Neural crest cell (in vitro differentiated cells): ENCODE results near the gene ARMCX2. TPM values are rescaled to one million over a fixed set of nuclear protein-coding genes. Genes with fewer than 3 reads are reported as not detected.

Experiments
- DNase-seq: peaks from one replicate; pipeline ENCODE4 v3.0.0; 2021; ENCODE audit warnings: low read depth, mixed read lengths, low spot score
- H3K27ac Mint-ChIP-seq: one replicate; pipeline ENCODE4 v1.8.0; 2021; ENCODE audit warnings: mild to moderate bottlenecking, mixed read lengths; ENCODE audit not compliant: unreplicated experiment
- H3K27me3 Mint-ChIP-seq: 2 replicates; pipeline ENCODE4 v1.8.0; 2021; ENCODE audit warnings: low read depth, mild to moderate bottlenecking, mixed read lengths
- H3K36me3 Mint-ChIP-seq: 2 replicates; pipeline ENCODE4 v1.8.0; 2021; ENCODE audit warnings: low read depth, mild to moderate bottlenecking, mixed read lengths
- H3K4me1 Mint-ChIP-seq: 2 replicates; pipeline ENCODE4 v1.8.0; 2021; ENCODE audit warnings: mixed read lengths
- H3K4me3 Mint-ChIP-seq: one replicate; pipeline ENCODE4 v1.8.0; 2021; ENCODE audit warnings: mild to moderate bottlenecking, mixed read lengths
- H3K9me3 Mint-ChIP-seq: 2 replicates; pipeline ENCODE4 v1.8.0; 2021; ENCODE audit warnings: mixed read lengths
- total RNA-seq: library from RNA; stranded (reverse); gene quantifications from 2 replicates; pipeline ENCODE4 v1.2.1, GENCODE V29; 2021
- TF ChIP-seq, protein P1 (sequence below): fragments of 200-600 bp; sonication (generic); conservative IDR thresholded peaks from 2 replicates; pipeline ENCODE4 v1.5.0; 2021; ENCODE audit warnings: antibody characterized with exemption, mild to moderate bottlenecking

ARMCX2 gene
- total RNA-seq, 1 donor from 2014 or later: 79.9 TPM

GRCh38 chrX:101686574-101686973 is 26.9 kb upstream of the ARMCX2 start:
- no peaks in the 10 kb centered on the region for H3K36me3 Mint-ChIP-seq
- peaks cover 3% of the 10 kb centered on the region for H3K4me1 Mint-ChIP-seq
- no peak overlapping the region for H3K4me3 Mint-ChIP-seq
- H3K27ac Mint-ChIP-seq: no peak overlapping the region
- H3K9me3 Mint-ChIP-seq: peaks cover 4% of the 10 kb centered on the region
- no peaks in the 10 kb centered on the region for H3K27me3 Mint-ChIP-seq
- TF ChIP-seq, protein P1, sequence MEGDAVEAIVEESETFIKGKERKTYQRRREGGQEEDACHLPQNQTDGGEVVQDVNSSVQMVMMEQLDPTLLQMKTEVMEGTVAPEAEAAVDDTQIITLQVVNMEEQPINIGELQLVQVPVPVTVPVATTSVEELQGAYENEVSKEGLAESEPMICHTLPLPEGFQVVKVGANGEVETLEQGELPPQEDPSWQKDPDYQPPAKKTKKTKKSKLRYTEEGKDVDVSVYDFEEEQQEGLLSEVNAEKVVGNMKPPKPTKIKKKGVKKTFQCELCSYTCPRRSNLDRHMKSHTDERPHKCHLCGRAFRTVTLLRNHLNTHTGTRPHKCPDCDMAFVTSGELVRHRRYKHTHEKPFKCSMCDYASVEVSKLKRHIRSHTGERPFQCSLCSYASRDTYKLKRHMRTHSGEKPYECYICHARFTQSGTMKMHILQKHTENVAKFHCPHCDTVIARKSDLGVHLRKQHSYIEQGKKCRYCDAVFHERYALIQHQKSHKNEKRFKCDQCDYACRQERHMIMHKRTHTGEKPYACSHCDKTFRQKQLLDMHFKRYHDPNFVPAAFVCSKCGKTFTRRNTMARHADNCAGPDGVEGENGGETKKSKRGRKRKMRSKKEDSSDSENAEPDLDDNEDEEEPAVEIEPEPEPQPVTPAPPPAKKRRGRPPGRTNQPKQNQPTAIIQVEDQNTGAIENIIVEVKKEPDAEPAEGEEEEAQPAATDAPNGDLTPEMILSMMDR: no peak
- no peak for DNase-seq

DNA sequence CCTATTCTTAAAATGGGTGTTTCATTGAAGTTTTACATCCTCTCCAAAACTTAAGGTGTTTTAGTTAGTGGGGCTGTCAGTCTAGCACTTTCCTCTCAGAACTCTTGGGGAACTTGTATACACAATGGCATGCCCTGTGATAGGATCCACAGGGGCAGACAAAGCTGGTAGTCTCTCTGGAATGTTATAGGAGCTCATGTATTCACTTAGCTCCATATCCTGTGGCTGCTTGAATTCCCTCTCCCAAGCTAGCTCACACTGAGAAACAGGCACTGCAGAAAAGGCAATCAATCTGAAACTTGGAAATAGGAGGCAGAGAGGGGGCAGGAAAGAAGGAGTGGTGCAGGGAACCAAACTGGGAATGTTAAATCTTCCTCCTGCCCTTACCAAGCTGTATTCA is 26.3 kb upstream of the ARMCX2 start:
- peaks cover 3% of the 10 kb centered on the region for H3K4me1 Mint-ChIP-seq
- TF ChIP-seq, protein P1: no peak
- H3K27me3 Mint-ChIP-seq: no peaks in the 10 kb centered on the region
- H3K4me3 Mint-ChIP-seq: no peak overlapping the region
- H3K36me3 Mint-ChIP-seq: no peaks in the 10 kb centered on the region
- no peak for DNase-seq
- no peak overlapping the region for H3K27ac Mint-ChIP-seq
- H3K9me3 Mint-ChIP-seq: peaks cover 4% of the 10 kb centered on the region

DNA sequence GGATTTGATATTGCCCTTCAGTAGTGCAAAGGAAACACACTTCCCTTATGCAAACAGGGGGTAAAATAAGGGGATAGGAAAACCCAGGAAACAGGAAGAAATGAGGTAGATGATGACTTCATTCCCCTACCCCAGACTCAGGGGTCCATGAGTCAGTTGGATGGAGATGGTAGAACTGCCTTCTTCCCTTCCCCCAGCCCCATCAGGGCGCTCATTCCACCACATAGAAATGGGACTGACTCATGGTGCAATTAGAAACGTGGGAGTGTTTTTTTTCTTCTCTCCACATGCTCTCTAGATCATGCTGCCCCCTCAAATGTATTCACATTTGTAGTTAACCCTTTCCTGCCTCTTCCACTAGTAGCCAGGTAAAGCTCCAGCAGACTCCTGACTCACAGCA is 23.1 kb upstream of the ARMCX2 start:
- Mint-ChIP-seq H3K9me3 (peaks cover 10% of the 10 kb centered on the region), H3K36me3 (no peaks in the 10 kb centered on the region), H3K4me1 (peaks cover 7% of the 10 kb centered on the region), H3K4me3 (no peak overlapping the region), H3K27me3 (no peaks in the 10 kb centered on the region), H3K27ac (no peak overlapping the region)
- no peak for DNase-seq
- TF ChIP-seq, protein P1: no peak

DNA sequence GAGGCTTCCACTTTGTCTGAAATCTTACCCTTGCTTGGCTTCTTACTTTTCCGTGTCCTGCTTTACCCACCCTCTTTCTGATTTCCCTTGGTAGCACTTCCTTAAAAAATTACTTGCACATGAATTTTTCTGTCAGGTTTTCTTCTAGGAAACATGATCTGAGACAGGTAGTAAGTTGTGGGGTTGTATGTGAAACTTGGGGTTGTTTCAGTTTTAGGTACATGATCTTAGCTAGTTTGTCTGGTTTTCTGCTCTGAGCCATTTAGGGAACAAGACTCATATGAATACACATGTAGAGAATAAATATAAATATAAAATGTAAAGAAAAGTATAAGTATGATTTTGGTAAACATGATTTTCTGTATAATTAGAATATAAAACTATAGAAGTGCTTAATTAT is 17.4 kb upstream of the ARMCX2 start:
- peaks cover 12% of the 10 kb centered on the region for H3K9me3 Mint-ChIP-seq
- no peak overlapping the region for H3K4me3 Mint-ChIP-seq
- H3K4me1 Mint-ChIP-seq: peaks cover 4% of the 10 kb centered on the region
- TF ChIP-seq, protein P1: no peak
- no peak overlapping the region for H3K27ac Mint-ChIP-seq
- H3K27me3 Mint-ChIP-seq: no peaks in the 10 kb centered on the region
- no peak for DNase-seq
- H3K36me3 Mint-ChIP-seq: no peaks in the 10 kb centered on the region

GRCh38 chrX:101676571-101676970 is 16.9 kb upstream of the ARMCX2 start:
- no peaks in the 10 kb centered on the region for H3K27me3 Mint-ChIP-seq
- no peak overlapping the region for H3K27ac Mint-ChIP-seq
- H3K9me3 Mint-ChIP-seq: peaks cover 12% of the 10 kb centered on the region
- H3K4me1 Mint-ChIP-seq: peaks cover 4% of the 10 kb centered on the region
- DNase-seq: no peak
- H3K36me3 Mint-ChIP-seq: no peaks in the 10 kb centered on the region
- TF ChIP-seq, protein P1: no peak
- H3K4me3 Mint-ChIP-seq: no peak overlapping the region

GRCh38 chrX:101668143-101668542 is 8.5 kb upstream of the ARMCX2 start:
- Mint-ChIP-seq H3K27ac (no peak overlapping the region), H3K36me3 (peaks cover 2% of the 10 kb centered on the region), H3K9me3 (peaks cover 2% of the 10 kb centered on the region), H3K27me3 (no peaks in the 10 kb centered on the region), H3K4me3 (no peak overlapping the region), H3K4me1 (no peaks in the 10 kb centered on the region)
- TF ChIP-seq, protein P1: no peak
- DNase-seq: no peak
